Measurements from ENCODE around the gene DIP2C.

- TF ChIP-seq CTCF (IDR thresholded peaks at IDR 0.05) (no peak), POLR2A (IDR thresholded peaks at IDR 0.05) (no peak), POLR2AphosphoS5 (IDR thresholded peaks at IDR 0.05) (no peak)
Observed at GRCh38 chr10:412109-412508, 277.4 kb downstream of the DIP2C start.

Measured in stomach (tissue), 4 donors.